Measurements from ENCODE around the gene COMTD1.
"Not testable (repeated sequence)": the region's sequence is repeated elsewhere in the genome, so short reads cannot be mapped to it uniquely, and the experiment has no call there.

Gene COMTD1

DNA sequence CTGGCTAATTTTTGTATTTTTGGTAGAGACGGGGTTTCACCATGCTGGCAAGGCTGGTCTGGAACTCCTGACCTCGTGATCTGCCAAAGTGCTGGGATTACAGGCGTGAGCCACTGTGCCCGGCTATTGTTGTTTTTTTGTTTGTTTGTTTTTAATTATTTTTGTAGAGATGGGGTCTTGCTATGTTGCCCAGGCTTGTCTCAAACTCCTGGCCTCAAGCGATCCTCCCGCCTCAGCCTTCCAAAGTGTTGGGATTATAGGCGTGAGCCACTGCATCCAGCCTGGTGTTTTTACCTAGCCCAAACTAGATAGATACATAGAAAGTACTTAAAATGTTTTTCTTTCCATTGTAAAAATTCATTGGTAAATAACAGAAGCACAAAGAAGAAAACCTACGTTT lies 14.3 kb downstream of the COMTD1 start:
- DNase-seq, result not testable (repeated sequence)

DNA sequence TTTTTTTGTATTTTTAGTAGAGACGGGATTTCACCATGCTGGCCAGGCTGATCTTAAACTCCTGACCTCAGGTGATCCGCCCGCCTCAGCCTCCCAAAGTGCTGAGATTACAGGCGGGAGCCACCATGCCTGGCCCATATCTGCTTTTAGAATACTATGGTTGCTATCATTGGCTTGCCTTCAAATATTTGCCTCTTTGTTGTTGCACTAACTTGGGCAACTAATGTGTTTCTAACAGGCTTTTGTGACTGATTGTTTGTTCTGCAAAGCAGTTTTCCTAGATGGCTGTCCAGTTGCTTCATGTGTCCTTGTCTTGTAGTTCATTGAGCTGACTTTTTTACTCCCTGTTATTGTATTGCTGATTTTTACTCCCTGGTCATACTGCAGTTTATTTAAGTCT lies 15.5 kb downstream of the COMTD1 start:
- DNase-seq, result no peak

DNA sequence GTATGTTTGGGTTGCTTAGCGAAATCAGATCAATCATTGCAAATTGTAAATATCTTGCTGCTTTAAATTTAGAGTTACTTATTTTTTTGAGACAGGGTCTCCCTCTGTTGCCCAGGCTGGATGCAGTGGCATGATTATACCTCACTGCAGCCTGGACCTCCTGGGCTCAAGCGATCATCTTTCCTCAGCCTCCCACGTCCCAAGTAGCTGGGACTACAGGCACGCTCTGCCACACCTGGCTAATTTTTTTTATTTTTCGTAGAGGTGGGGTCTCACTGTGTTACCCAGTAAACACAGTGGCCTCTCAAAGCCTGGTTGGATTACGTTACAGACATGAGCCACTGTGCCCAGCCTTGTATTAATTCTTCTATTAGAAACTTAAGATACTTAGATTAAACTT lies 23.4 kb downstream of the COMTD1 start:
- DNase-seq, result no peak

DNA sequence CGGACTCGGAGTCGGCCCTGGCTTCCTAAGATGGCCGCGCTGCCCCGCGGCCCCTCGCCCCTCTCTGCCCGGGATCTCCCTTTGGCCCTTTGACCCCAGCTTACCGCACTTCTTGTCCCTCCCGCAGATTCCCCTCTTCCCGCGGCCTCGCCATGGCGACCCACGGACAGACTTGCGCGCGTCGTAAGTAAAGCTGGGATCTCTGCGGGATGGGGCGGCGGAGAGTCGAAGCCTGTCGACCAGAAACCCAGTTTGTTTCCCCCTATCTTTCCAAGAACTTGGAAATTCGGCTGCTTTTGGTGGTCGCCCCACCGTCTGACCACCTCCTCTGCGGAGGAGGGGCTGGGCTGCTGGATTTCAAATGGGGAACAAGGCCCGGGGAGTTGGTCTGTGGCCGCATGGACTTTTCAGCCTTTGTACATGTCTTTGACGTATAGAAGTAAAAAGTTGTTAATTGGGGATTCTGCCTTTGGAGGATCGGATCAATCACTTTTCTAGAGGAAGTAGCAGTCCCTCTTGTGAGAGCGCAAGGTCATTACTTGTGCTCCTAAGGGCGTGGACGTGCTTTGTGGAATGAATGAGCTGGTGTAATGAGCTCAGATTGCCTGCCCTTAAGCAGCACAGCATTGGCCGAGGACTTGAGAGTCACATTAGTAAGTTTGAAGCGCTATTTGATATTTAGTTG lies 24.6 kb downstream of the COMTD1 start:
- no peak for DNase-seq

DNA sequence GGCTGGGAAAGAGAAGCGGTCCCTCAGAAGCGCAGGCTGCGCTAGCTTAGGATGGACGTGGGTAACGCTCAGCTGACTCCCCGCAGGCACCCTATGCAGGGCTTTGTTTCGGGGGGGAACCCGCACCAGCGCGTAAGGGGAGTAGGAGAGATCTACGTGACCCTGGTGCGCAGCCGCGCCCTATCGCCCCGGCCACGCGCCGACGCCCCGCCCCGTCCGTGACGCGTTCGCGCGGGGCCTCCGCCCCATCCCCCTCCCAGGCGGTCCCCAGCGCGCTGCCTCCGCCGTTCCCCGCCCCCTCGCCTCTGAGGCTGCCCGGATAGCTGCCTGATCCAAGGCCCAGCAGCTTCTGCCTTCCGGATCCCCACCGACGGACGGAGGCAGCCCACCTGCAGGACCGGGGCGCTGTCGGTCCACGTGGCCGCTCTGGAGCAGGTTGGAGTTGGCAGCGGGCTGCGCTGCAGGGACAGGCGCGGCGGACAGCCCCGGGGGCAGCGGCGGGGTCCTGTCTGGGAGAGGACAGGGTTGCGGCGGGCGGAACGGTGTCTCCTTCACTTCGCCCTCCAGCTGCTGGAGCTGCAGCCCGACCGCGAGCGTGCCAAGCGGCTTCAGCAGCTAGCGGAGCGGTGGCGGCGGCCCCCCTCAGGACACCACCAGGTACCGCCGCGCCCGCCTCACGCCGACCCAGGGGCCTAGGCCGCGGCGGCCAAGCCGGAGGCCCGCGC lies 25.3 kb downstream of the COMTD1 start, which contains the start of gene VDAC2:
TSS of gene VDAC2 (plus strand) at position 515 of the 725 bp plus-strand sequence. CDS start 363 bp downstream, outside the sequence.
- DNase-seq, result peak; percentile 69 to 82

DNA sequence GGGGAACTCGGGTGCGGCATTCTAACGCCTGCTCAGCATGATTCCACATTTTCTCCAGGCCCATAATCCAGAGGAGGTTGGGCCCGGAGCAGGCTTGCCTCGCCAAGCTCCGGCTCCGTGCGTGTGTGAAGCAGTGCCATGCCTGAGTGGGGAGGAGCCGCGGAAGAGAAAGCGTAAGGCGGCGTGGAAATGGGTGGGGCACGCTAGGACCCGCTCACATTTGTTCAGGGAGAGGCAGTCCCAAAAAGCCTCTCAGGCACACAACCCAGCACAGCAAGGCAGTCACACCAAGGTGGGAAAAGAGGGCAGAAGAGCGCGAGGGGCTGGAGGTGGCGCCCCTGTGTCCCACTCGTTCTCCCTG lies 25.9 kb downstream of the COMTD1 start:
- DNase-seq, result no peak

DNA sequence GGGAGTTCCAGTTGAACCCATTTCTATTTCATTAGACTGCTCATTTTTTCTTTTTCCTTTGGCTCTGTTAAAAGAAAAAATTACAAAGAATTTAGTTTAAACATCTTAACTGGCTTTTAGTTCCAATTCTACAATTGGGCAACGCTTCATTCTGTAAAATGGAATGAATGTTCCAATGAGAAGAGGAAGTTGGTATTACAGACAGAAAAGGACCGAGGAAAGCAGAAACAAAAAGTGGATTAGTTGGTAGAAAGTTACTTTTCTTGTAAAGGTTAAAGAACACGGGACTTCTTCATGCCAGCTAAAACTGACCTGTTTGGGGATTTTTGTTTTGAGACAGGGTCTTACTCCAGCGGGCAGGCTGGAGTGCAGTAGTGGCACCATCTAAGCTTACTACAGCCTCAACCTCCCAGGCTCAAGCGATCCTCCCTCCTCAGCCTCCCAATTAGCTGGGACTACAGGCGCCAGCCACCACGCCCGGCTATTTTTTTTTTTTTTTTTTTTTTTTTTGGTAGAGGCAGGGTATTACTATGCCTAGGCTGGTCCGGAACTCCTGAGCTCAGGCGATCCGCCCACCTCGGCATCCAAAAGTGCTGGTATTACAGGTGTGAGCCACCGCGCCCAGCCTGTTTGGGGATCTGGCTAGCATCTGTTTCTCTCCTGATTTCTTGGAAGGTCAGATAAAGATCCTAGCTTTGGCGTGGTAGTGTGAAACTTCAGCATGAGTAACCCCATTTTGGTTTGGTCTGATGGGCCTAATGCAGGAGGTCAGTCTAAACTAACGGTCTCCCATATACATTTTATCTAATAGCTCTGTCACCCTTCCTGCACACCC lies 26.5 kb downstream of the COMTD1 start:
- no peak for DNase-seq

DNA sequence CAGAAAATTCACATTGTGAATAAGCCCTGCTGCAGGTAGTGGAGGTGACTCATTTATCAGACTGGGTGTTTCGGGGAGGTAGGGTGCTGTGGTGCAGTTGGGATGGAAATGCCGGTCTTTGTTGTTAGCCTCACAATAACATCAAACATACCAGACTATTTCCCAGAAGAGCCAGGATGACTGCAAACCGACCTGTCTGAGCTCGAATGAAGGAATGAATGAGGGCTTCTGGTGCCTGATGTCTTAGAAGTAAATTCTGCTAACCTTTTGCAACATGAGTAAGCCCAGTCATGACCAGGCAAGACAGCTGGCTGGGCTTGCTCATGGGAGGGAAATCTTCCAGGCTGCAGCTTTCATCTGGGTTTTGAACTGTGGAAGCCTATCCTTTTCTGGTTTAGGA lies 27.6 kb downstream of the COMTD1 start:
- no peak for DNase-seq

DNA sequence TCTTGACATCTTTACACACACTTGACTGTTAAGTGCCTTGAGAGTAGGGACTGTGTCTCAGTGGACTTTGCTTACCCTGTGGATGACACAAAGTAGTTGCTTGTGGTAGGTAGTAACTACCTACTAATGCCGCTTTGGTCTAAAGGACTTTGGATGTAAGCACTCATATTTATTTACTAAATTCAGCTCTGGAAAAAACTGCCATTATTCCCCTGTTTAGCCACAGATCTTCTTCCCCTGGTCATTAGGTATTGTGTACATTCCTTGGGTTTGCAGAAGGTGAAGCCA lies 28.0 kb downstream of the COMTD1 start:
- DNase-seq, result no peak

DNA sequence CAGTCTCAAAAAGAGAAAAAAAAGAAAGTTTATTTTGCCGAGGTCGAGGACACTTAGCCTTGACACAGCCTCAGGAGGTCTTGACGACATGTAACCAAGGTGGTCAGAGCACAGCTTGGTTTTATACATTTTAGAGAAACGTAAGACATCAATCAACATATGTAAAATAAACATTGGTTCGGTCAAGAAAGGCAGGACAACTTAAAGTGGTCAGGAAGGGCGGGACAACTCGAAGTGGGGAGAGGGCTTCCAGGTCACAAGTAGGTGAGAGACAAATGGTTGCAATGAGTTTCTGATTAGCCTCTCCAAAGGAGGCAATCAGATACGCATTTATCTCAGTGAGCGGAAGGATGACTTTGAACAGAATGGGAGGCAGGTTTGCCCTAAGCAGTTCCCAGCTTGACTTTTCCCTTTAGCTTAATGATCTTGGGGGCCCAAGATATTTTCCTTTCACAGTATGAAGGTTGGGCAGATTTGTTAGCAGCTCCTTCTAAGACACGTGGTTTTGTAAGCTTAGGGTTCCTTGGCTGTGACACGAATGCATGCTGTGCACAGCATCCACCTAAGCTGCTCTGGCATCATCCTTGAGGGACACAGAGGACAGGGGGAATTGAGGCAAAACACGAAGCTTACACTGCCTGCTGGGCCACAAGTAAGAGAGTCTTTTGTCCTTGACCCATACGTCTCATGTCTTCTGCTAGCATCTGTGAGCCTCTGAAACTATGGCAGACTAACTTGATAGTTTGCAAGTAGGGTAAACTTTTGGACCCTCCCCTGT lies 28.5 kb downstream of the COMTD1 start:
- DNase-seq, result no peak

DNA sequence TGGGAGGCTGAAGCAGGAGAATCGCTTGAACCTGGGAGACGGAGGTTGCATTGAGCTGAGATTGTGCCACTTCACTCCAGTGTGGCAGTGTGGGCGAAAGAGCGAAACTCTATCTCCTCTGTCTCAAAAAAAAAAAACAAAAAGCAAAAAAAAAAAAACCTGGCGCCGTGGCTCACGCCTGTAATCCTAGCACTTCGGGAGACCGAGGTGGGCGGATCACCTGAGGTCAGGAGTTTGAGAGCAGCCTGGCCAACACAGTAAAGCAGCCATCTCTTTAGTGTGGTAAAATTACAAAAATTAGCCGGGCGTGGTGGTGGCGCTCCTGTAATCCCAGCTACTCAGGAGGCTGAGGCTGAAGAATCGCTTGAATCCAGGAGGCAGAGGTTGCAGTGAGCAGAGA lies 29.1 kb downstream of the COMTD1 start:
- not testable (repeated sequence) for DNase-seq

DNA sequence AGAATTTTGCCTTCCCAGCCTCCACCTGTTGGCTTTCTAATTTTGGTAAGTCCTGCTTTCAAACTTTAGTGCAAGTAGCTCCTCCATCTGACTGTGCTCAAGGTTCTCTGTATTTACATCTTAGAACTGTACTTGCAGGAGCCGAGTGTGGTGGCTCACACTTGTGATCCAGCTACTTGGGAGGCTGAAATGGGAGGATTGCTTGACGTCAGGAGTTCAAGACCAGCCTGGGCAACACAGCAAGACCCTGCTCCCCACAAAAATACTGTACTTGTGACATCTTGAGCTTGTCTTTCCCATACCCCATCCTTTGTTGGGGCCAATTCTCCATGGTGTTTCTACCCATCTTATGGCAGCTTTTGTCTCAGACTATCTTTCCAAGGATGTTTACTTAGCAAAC lies 29.8 kb downstream of the COMTD1 start:
- no peak for DNase-seq

DNA sequence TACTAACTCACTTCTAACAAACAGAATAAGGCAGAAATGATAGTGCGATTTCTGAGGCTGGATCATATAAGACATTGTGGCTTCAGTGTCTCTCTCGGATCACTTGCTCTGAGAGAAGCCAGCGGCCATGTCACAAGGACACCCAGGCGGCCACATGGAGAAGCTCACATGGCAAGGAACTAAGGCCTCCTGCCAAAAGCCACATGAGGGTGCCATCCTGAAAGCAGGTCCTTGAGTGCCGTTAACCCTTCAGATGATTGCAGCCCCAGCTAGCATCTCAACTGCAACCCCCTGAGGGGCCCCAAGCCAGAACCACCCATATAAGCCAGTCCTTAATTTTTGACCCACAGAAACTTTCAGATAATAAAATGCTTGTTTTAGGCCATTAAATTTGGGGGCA lies 32.0 kb downstream of the COMTD1 start:
- DNase-seq, result no peak

DNA sequence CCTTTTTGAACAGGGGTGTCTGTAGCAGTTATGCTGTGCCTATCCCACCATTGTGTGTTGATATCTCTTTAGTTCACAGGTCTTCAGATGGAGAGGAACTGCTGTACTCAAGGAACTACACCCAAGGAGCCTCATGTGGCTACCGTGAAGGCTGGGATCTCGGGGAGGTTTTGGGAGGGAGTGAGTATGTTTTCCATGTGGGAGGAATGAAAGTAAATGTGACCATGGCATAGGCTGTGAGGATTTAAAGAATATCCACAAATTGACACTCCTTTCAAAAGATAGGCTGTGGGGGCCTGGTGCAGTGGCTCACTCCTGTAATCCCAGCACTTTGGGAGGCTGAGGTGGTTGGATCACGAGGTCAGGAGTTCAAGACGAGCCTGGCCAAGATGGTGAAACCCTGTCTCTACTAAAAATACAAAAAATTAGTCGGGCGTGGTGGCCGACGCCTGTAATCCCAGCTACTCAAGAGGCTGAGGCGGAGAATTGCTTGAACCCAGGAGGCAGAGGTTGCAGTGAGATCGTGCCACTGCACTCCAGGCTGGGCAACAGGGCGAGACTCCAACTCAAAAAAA lies 32.6 kb downstream of the COMTD1 start:
- not testable (repeated sequence) for DNase-seq

DNA sequence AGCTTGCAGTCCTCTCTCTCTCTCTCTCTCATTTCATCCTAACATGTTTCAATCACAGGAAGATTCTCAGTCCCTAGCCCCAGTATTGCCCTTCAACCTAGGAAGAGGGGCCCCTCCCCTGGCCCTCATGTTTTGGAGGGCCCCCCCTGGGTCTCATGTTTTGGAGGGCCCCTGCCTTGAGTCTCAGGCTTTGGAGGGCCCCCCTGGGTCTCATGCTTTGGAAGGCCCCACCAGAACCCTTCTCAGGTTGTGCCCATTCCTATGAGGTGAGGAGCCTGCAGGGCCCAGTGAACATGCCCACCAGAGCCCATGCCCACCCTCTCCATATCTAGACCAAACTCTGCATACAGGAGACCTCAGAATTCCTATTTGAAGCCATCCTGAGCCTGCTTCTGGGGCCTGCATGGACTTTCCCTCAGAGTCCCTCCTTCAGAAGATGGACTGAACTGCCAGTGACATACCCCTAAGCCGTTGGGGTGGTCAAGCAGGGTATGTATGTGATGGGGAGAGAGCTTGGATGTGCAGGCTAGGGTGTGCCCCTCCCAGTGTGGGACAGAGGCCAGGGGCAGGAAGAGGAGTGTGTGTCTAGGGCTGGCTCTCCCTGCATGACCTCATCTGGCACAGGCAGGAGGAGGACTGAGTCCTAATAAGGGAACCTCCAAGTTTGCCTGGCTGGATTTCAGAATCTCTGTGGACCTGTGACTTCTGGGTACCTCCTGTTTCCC lies 33.3 kb downstream of the COMTD1 start:
- DNase-seq, result no peak

DNA sequence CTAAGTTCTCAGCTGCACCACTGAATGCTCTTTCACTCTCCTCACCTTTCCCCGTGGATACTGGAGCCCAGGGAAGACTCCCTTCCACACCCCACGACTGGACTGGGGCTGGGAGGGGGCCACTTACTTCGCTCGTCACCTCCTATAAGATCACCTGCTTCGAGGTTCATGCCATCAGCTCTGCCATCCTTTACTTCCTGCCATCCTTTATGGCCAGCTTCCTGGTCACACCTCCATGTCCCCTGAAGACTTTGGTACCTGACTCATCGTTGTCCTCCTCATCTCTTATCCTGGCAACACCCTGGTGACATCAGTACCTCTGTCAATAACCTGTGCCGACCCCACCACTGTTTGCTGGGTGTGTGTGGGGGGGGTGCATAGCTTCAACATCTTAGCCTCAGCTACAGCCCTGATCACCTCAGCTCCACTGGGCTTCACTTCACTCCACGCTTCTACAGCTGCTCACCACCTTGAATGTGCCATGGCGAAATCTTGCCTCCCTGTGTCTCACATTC lies 33.9 kb downstream of the COMTD1 start:
- no peak for DNase-seq

DNA sequence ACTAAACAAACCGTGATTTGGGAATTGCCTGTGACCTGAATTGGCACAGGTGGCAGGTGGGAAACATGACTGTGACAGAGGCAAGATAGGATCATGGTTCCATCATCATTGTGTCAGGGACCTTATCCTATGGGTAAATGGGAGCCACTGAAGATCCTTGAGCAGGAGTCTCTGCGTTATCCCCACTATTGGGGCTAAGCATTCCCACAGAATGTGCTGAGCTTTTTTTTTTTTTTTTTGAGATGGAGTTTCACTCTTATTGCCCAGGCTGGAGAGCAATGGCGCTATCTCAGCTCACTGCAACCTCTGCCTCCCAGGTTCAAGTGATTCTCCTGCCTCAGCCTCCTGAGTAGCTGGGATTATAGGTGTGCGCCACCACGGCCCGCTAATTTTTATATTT lies 35.8 kb downstream of the COMTD1 start:
- DNase-seq, result not testable (repeated sequence)

DNA sequence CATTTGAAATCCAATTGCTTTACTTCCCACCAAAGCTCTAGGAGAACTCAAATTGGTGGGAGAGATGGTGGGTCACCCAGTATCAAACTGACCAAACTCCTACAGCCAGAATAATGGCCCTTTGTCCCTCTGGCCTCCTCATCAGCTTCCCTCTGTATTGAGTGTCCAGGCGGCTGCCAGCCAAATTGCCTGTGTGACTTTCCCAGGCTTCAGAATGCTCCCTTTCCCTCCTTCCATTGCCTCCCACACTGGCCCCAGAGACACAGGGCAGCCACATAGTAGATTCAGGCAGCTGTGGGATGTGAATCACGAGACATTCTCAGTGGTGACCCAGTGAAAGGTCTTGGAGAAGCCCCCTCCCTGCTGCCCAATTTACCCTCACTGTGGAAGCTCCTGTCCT lies 37.9 kb downstream of the COMTD1 start:
- no peak for DNase-seq

DNA sequence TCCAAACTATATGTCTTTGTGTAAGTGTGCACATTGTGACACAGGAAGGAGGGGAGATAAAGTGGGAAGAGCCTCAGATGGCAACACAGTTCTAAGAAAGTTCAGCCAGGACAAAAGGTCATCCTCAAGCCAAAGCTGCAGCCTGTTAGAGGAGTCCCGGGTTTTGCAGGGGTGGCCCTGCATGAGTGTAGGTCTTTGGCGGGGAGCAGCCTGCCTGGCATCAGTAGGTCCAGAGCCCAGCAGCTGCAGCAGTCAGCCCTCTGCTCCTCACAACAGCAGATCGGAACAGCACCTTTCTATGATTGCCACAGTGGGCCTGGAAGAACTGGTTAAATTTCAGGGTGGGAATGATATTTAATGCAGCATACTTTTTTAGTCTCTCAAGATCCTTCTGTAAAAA lies 38.7 kb downstream of the COMTD1 start:
- DNase-seq, result no peak

DNA sequence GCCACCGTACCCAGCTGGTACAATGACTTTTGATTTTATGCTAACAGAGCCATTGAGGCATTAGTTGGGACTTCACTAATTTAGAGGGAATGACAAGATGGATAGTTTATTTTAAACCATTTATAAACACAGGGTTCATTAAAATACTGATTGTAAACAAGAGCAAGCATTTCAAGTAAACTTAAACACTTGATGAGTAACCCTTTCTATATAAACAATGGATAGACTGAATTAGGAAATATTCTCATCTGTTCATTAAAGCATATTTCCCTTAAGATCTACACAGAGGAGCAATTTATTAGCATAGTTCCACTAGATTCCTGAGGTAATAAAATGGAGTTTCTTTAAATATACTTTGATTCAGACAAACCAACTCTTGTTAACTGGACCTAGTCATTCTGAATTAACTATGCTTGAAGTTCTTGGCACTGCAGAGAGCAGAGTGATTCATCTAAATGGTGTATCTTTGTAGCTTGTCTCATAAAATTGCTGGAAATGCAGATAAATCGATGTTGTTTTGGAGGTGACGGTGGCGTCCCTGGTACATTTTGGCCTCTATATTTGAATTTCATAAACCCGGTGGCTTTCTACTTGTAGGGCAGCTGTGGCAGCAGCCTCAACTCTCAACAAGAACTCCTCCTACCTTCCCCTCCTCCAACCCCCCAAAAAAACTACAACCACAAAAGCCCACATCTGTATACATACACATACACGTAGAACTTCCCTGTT lies 40.6 kb downstream of the COMTD1 start:
- no peak for DNase-seq

DNA sequence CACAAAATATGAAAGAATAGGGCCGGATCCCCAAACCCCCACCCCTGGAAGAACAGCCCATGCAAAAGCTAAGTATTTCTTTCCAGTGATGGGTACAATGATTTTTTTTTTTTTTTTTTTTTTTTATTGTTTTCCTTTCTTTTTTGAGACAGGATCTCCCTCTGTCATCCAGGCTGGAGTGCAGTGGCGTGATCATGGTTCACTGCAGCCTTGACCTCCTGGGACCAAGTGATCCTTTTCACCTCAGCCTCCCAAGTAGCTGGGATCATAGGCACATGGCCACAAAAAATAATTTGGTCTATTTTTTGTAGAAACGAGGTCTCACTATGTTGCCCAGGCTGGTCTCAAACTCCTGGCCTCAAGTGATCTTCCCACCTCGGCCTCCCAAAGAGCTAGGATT lies 41.1 kb downstream of the COMTD1 start:
- not testable (repeated sequence) for DNase-seq
